C4-2B (cell line): ENCODE measurements around the gene KIAA0408.

Experiments used
- H3K27ac ChIP-seq: fragments of 450-650 bp; 2 replicates; pipeline ENCODE4 v1.5.1; 2017
- CTCF ChIP-seq: fragments of 450-650 bp; conservative IDR thresholded peaks from 2 replicates; pipeline ENCODE4 v1.5.1; 2017; ENCODE audit warnings: mild to moderate bottlenecking
- ZFX ChIP-seq: fragments of 450-650 bp; IDR thresholded peaks from 2 replicates; pipeline ENCODE4 v1.6.1; 2017

Gene KIAA0408

GRCh38 chr6:127457456-127458064, 1.6 kb downstream of the KIAA0408 start:
- TF ChIP-seq CTCF (no peak), ZFX (no peak)
- no peak overlapping the region for H3K27ac ChIP-seq

- no peak overlapping the region for H3K27ac ChIP-seq
- TF ChIP-seq ZFX = no peak
- no peak for TF ChIP-seq CTCF
These were observed 2.7 kb downstream of the KIAA0408 start for GRCh38 chr6:127456465-127456864.

GRCh38 chr6:127453845-127454619, 5.2 kb downstream of the KIAA0408 start:
- H3K27ac ChIP-seq = no peak overlapping the region
- no peak for TF ChIP-seq ZFX
- no peak for TF ChIP-seq CTCF

- TF ChIP-seq CTCF = no peak
- TF ChIP-seq ZFX = no peak
- no peak overlapping the region for H3K27ac ChIP-seq
These were observed 6.4 kb downstream of the KIAA0408 start for GRCh38 chr6:127452803-127453202.

- no peak overlapping the region for H3K27ac ChIP-seq
- TF ChIP-seq ZFX = no peak
- TF ChIP-seq CTCF = no peak
These were observed 7.8 kb downstream of the KIAA0408 start for GRCh38 chr6:127451388-127451787.

- no peak for TF ChIP-seq CTCF
- no peak overlapping the region for H3K27ac ChIP-seq
These were observed 11.4 kb downstream of the KIAA0408 start for GRCh38 chr6:127447780-127448179.

- TF ChIP-seq ZFX = no peak
- no peak for TF ChIP-seq CTCF
- no peak overlapping the region for H3K27ac ChIP-seq
These were observed 12.8 kb downstream of the KIAA0408 start for GRCh38 chr6:127446356-127446755.
